Tibial nerve (tissue), 4 donors: ENCODE results near the gene NEURL3. TPM values are rescaled to one million over a fixed set of nuclear protein-coding genes. Genes with fewer than 3 reads are reported as not detected.

Source experiments
- DNase-seq, 2 donors: peaks; one replicate each; pipeline ENCODE4 v3.0.0-alpha.2; 2019; ENCODE audit warnings: low spot score in 2 of 2
- H3K27ac ChIP-seq, 4 donors: fragments of 200-600 bp; sonication (generic) in 3 of 4; one replicate each; pipeline ENCODE4 v1.5.1; 2017 to 2019; ENCODE audit warnings: mild to moderate bottlenecking in 1 of 4
- H3K27me3 ChIP-seq, 2 donors: fragments of 200-600 bp; sonication (generic) in 1 of 2; one replicate each; pipeline versions ENCODE4 v1.5.1 to v1.6.0; 2017 to 2019
- H3K36me3 ChIP-seq, 3 donors: fragments of 200-600 bp; sonication (generic); one replicate each; pipeline ENCODE4 v1.5.1; 2018 to 2019
- H3K4me1 ChIP-seq, 4 donors: fragments of 200-600 bp; sonication (generic) in 3 of 4; one replicate each; pipeline ENCODE4 v1.5.1; 2017 to 2019
- H3K4me3 ChIP-seq, 4 donors: fragments of 200-600 bp; sonication (generic) in 3 of 4; one replicate each; pipeline ENCODE4 v1.5.1; 2017 to 2019; ENCODE audit warnings: mild to moderate bottlenecking in 1 of 4, moderate library complexity in 1 of 4
- H3K9me3 ChIP-seq, 4 donors: fragments of 200-600 bp; sonication (generic) in 3 of 4; one replicate each; pipeline ENCODE4 v1.5.1; 2017 to 2019
- CTCF ChIP-seq, 5 experiments: fragments of 200-600 bp in 3 of 5; fragments of 450-650 bp in 2 of 5; sonication (generic) in 3 of 5; IDR thresholded peaks; one replicate each; pipeline ENCODE4 v1.5.1; 2016 to 2019; ENCODE audit warnings: antibody characterized with exemption in 5 of 5, mild to moderate bottlenecking in 3 of 5, moderate library complexity in 2 of 5
- EP300 ChIP-seq, 2 donors: sonication (generic); formaldehyde crosslinking; IDR thresholded peaks; one replicate each; pipeline ENCODE4 v1.6.1; 2017; ENCODE audit warnings: antibody characterized with exemption in 2 of 2, mild to moderate bottlenecking in 1 of 2
- POLR2A ChIP-seq, 2 donors: fragments of 450-650 bp; IDR thresholded peaks; one replicate each; pipeline ENCODE4 v1.6.1; 2017; ENCODE audit warnings: antibody characterized with exemption in 2 of 2, mild to moderate bottlenecking in 2 of 2, moderate library complexity in 2 of 2
- WGBS, 2 donors: methylation state at CpG; one replicate each; pipeline ENCODE4 v1.1.5; 2018; 5-methylcytosine and 5-hydroxymethylcytosine counted together
- total RNA-seq, 4 donors: library from RNA; depleted of rRNA; stranded (reverse); fragments of >200 nt; gene quantifications; one replicate each; pipeline ENCODE4 v1.1.0, GENCODE V29; 2016

Gene NEURL3
- total RNA-seq, 4 donors from 2014 or later: 1.5 TPM; not detected in 3

- Histone ChIP-seq H3K27me3 (no peaks in the 10 kb centered on the region), H3K4me3 (peak overlapping the region; percentile 25 to 51 (median 45)), H3K36me3 (no peaks in the 10 kb centered on the region), H3K9me3 (peaks cover 0 to 4% (median 0%) of the 10 kb centered on the region in 4 donors), H3K27ac (peak overlapping the region; percentile 37 to 87 (median 68)), H3K4me1 (peaks cover 0 to 14% (median 3%) of the 10 kb centered on the region in 4 donors)
- peak in 1 of 5 experiments; percentile 13 for TF ChIP-seq CTCF (IDR thresholded peaks at IDR 0.05)
- peak in 1 of 2 donors; percentile 28 for TF ChIP-seq POLR2A (IDR thresholded peaks at IDR 0.05)
- peak in 1 of 2 donors; percentile 58 for TF ChIP-seq EP300 (IDR thresholded peaks at IDR 0.05)
- WGBS, 2 donors: 23 to 25% methylated on average over 32 to 33 of the region's 33 CpGs
- DNase-seq: peak in 1 of 2 donors; percentile 39
Observed at GRCh38 chr2:96485751-96486651, 19.2 kb downstream of the NEURL3 start.

GRCh38 chr2:96485350-96485749 lies 19.8 kb downstream of the NEURL3 start:
- Histone ChIP-seq H3K9me3 (peaks cover 0 to 2% (median 0%) of the 10 kb centered on the region in 4 donors), H3K36me3 (no peaks in the 10 kb centered on the region), H3K27me3 (no peaks in the 10 kb centered on the region), H3K4me1 (peaks cover 0 to 14% (median 3%) of the 10 kb centered on the region in 4 donors), H3K27ac (peak overlapping the region in 3 of 4 donors; percentile 52 to 87 (median 85)), H3K4me3 (peak overlapping the region in 3 of 4 donors; percentile 45 to 51 (median 45))
- no peak for TF ChIP-seq CTCF (IDR thresholded peaks at IDR 0.05)
- TF ChIP-seq EP300 (IDR thresholded peaks at IDR 0.05): no peak
- no peak for TF ChIP-seq POLR2A (IDR thresholded peaks at IDR 0.05)
- 83 to 92% methylated on average over 9 of the region's 9 CpGs for WGBS, 2 donors
- no peak for DNase-seq

- WGBS, 2 donors: 81 to 83% methylated on average over 7 of the region's 7 CpGs
- no peak overlapping the region for H3K27ac ChIP-seq
- H3K4me3 ChIP-seq: no peak overlapping the region
- no peaks in the 10 kb centered on the region for H3K9me3 ChIP-seq
- no peaks in the 10 kb centered on the region for H3K27me3 ChIP-seq
- no peaks in the 10 kb centered on the region for H3K36me3 ChIP-seq
- peaks cover 0 to 14% (median 3%) of the 10 kb centered on the region in 4 donors for H3K4me1 ChIP-seq
- TF ChIP-seq CTCF (IDR thresholded peaks at IDR 0.05): no peak
- TF ChIP-seq POLR2A (IDR thresholded peaks at IDR 0.05): no peak
- no peak for TF ChIP-seq EP300 (IDR thresholded peaks at IDR 0.05)
- DNase-seq: no peak
Observed at GRCh38 chr2:96484091-96484490, 21.1 kb downstream of the NEURL3 start.

- DNase-seq: no peak
- H3K36me3 ChIP-seq: no peaks in the 10 kb centered on the region
- H3K27me3 ChIP-seq: no peaks in the 10 kb centered on the region
- H3K4me1 ChIP-seq: no peaks in the 10 kb centered on the region
- TF ChIP-seq CTCF (IDR thresholded peaks at IDR 0.05) (no peak), EP300 (IDR thresholded peaks at IDR 0.05) (no peak), POLR2A (IDR thresholded peaks at IDR 0.05) (no peak)
- 69 to 71% methylated on average over 1 of the region's 1 CpG for WGBS, 2 donors
- H3K27ac ChIP-seq: no peak overlapping the region
- H3K9me3 ChIP-seq: no peaks in the 10 kb centered on the region
- H3K4me3 ChIP-seq: no peak overlapping the region
Observed at GRCh38 chr2:96477458-96477857, 27.7 kb downstream of the NEURL3 start.

GRCh38 chr2:96471772-96472171 lies 33.4 kb downstream of the NEURL3 start:
- H3K4me3 ChIP-seq: no peak overlapping the region
- H3K36me3 ChIP-seq: no peaks in the 10 kb centered on the region
- H3K4me1 ChIP-seq: peaks cover 0 to 6% (median 3%) of the 10 kb centered on the region in 4 donors
- peaks cover 0 to 12% of the 10 kb centered on the region in 2 donors for H3K27me3 ChIP-seq
- H3K9me3 ChIP-seq: no peaks in the 10 kb centered on the region
- no peak for TF ChIP-seq CTCF (IDR thresholded peaks at IDR 0.05)
- TF ChIP-seq POLR2A (IDR thresholded peaks at IDR 0.05): no peak
- TF ChIP-seq EP300 (IDR thresholded peaks at IDR 0.05): no peak
- DNase-seq: no peak
- 89% methylated on average over 6 of the region's 6 CpGs for WGBS, 2 donors
- no peak overlapping the region for H3K27ac ChIP-seq
